H1 (cell line): ENCODE measurements around the gene EIPR1. TPM values are rescaled to one million over a fixed set of nuclear protein-coding genes. Genes with fewer than 3 reads are reported as not detected.

Source experiments
- polyA plus RNA-seq, 7 experiments: library from polyadenylated mRNA; depleted of rRNA in 3 of 7; stranded (reverse) in 5 of 7; unstranded in 2 of 7; fragments of >200 nt in 5 of 7; fragments of 200-250 nt in 2 of 7; gene quantifications; 1 replicate in 5 of 7; 2 replicates in 1 of 7; 4 replicates in 1 of 7; pipeline versions ENCODE4 v1.2.1 to v1.2.3, GENCODE V29; 2011 to 2013; ENCODE audit warnings: missing spikeins in 2 of 7, mixed read lengths in 2 of 7
- total RNA-seq: library from RNA; stranded (reverse); fragmentation: NEBNext Ultra II Directional; extraction: Animal tissue kit (Norgen Biotek cat#: 25700); gene quantifications from 2 replicates; pipeline ENCODE4 v1.2.1, GENCODE V29; 2021
- TF ChIP-seq, protein P1 (sequence below), 3 experiments: IDR thresholded peaks; 1 replicate in 2 of 3; 2 replicates in 1 of 3; pipeline versions ENCODE4 v1.5.1 to v1.6.1; 2011; ENCODE audit warnings: low read length in 3 of 3, mild to moderate bottlenecking in 3 of 3, inconsistent platforms in 2 of 3, low read depth in 1 of 3, moderate library complexity in 1 of 3; ENCODE audit not compliant: insufficient read depth in 1 of 3; ENCODE audit errors: control extremely low read depth in 1 of 3

The EIPR1 gene
- total and polyA plus RNA-seq, 2 of the 8 experiments (the other 6 are each of a cell fraction or from before 2014, with no cell fraction given): 26.3 to 56.4 TPM

DNA sequence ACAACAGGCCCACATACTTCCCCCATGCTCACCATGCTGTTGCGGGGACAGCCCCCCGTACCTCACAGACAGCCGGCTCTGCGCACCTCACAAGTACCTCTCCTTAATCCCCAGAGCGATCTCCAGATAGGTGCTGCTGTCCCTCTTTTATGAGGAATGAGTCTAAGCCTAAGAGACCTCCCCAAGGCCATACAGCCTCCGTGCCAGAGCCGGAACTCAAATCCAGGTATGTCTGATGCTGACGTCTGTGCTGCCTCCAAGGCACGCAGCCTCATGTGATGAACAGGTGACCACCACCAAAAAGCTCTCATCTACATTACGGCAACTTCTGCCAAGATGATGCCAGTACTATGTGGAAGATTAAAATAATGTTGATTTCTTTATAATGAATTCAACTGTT lies 85.2 kb downstream of the EIPR1 start (continued):
- TF ChIP-seq, protein P1, sequence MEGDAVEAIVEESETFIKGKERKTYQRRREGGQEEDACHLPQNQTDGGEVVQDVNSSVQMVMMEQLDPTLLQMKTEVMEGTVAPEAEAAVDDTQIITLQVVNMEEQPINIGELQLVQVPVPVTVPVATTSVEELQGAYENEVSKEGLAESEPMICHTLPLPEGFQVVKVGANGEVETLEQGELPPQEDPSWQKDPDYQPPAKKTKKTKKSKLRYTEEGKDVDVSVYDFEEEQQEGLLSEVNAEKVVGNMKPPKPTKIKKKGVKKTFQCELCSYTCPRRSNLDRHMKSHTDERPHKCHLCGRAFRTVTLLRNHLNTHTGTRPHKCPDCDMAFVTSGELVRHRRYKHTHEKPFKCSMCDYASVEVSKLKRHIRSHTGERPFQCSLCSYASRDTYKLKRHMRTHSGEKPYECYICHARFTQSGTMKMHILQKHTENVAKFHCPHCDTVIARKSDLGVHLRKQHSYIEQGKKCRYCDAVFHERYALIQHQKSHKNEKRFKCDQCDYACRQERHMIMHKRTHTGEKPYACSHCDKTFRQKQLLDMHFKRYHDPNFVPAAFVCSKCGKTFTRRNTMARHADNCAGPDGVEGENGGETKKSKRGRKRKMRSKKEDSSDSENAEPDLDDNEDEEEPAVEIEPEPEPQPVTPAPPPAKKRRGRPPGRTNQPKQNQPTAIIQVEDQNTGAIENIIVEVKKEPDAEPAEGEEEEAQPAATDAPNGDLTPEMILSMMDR (IDR thresholded peaks at IDR 0.05; ENCODE audit: control extremely low read depth in 1 of 3, insufficient read depth in 1 of 3, low read depth in 1 of 3, low read length in 3 of 3): no peak
- TF ChIP-seq, all 59 proteins: peak for 0
